GM12878 (cell line): ENCODE measurements around the gene FGD1.

ENCODE experiments used
- CHD2 ChIP-seq: IDR thresholded peaks from 2 replicates; pipeline ENCODE4 v1.6.1; 2011; ENCODE audit warnings: low read depth, low read length, improper control_type of control experiment, borderline replicate concordance
- EZH2 ChIP-seq: IDR thresholded peaks from 2 replicates; pipeline ENCODE4 v1.6.1; 2012; ENCODE audit warnings: low read depth, mild to moderate bottlenecking, control low read depth, inconsistent platforms, low read length, borderline replicate concordance; ENCODE audit not compliant: control insufficient read depth
- HDAC2 ChIP-seq: fragments of 200-600 bp; sonication (generic); IDR thresholded peaks from 2 replicates; pipeline ENCODE4 v1.6.1; 2017
- MTA3 ChIP-seq: IDR thresholded peaks from 2 replicates; pipeline ENCODE4 v1.6.1; 2012; ENCODE audit warnings: low read length, inconsistent platforms, borderline replicate concordance
- MXI1 ChIP-seq: fragments of 150-350 bp; IDR thresholded peaks from 2 replicates; pipeline ENCODE4 v1.6.1; 2011; ENCODE audit warnings: low read depth, mild to moderate bottlenecking, inconsistent platforms, low read length, improper control_type of control experiment
- POLR2A ChIP-seq: IDR thresholded peaks from 2 replicates; pipeline ENCODE4 v1.6.1; 2011; ENCODE audit warnings: low read depth, mild to moderate bottlenecking, low read length
- POLR2AphosphoS5 ChIP-seq: IDR thresholded peaks from 2 replicates; pipeline ENCODE4 v1.6.1; 2011; ENCODE audit warnings: mild to moderate bottlenecking, low read length, inconsistent platforms
- ZNF274 ChIP-seq: IDR thresholded peaks from one replicate; pipeline ENCODE4 v1.8.0; 2011; ENCODE audit not compliant: insufficient read length, insufficient read depth
- TF ChIP-seq, protein P1 (sequence below): IDR thresholded peaks from 2 replicates; pipeline ENCODE4 v1.6.1; 2012; ENCODE audit warnings: low read length, inconsistent platforms
- TF ChIP-seq, protein P2 (sequence below), 3 experiments: IDR thresholded peaks in 2 of 3; conservative IDR thresholded peaks in 1 of 3; 2 replicates each; pipeline ENCODE4 v1.5.1; 2011; ENCODE audit warnings: low read depth in 3 of 3, low read length in 3 of 3, mild to moderate bottlenecking in 3 of 3, control low read depth in 2 of 3, moderate library complexity in 2 of 3, inconsistent platforms in 1 of 3, mixed read lengths in 1 of 3; ENCODE audit not compliant: control insufficient read depth in 2 of 3, insufficient read depth in 1 of 3; ENCODE audit errors: extremely low read depth in 1 of 3
- TF ChIP-seq, protein P3 (sequence below): IDR thresholded peaks from 2 replicates; pipeline ENCODE4 v1.6.1; 2011; ENCODE audit warnings: borderline replicate concordance, low read depth, mild to moderate bottlenecking, moderate library complexity, mixed read lengths, low read length; ENCODE audit not compliant: insufficient read depth; ENCODE audit errors: extremely low read length

DNA sequence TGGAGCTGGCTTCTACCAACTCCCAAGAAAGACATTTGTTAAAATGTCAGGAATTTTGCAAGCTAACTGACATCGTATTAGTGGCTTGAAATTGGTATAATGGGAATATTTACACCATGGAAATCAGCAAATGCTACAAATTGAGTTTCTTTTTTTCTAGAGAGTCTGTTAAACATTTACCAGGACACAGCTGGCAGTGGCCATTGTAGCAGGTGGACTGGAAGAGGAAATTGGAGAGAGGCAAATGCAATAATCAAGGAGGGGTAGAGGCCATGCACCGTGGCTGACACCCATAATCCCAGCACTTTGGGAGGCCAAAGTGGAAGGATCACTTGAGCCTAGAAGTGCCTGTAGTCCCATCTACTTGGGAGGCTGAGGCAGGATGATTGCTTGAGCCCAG lies 88.8 kb downstream of the FGD1 start:
- TF ChIP-seq, protein P1, sequence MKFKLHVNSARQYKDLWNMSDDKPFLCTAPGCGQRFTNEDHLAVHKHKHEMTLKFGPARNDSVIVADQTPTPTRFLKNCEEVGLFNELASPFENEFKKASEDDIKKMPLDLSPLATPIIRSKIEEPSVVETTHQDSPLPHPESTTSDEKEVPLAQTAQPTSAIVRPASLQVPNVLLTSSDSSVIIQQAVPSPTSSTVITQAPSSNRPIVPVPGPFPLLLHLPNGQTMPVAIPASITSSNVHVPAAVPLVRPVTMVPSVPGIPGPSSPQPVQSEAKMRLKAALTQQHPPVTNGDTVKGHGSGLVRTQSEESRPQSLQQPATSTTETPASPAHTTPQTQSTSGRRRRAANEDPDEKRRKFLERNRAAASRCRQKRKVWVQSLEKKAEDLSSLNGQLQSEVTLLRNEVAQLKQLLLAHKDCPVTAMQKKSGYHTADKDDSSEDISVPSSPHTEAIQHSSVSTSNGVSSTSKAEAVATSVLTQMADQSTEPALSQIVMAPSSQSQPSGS, result no peak
- TF ChIP-seq, protein P2, sequence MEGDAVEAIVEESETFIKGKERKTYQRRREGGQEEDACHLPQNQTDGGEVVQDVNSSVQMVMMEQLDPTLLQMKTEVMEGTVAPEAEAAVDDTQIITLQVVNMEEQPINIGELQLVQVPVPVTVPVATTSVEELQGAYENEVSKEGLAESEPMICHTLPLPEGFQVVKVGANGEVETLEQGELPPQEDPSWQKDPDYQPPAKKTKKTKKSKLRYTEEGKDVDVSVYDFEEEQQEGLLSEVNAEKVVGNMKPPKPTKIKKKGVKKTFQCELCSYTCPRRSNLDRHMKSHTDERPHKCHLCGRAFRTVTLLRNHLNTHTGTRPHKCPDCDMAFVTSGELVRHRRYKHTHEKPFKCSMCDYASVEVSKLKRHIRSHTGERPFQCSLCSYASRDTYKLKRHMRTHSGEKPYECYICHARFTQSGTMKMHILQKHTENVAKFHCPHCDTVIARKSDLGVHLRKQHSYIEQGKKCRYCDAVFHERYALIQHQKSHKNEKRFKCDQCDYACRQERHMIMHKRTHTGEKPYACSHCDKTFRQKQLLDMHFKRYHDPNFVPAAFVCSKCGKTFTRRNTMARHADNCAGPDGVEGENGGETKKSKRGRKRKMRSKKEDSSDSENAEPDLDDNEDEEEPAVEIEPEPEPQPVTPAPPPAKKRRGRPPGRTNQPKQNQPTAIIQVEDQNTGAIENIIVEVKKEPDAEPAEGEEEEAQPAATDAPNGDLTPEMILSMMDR (IDR thresholded peaks at IDR 0.05 in 2 of 3, conservative IDR thresholded peaks at IDR 0.05 in 1 of 3; ENCODE audit: control insufficient read depth in 2 of 3, extremely low read depth in 1 of 3, insufficient read depth in 1 of 3, low read depth in 3 of 3, low read length in 3 of 3), result no peak
- TF ChIP-seq EZH2 (no peak), MTA3 (no peak), HDAC2 (no peak), CHD2 (no peak), POLR2AphosphoS5 (no peak), MXI1 (no peak), ZNF274 (no peak), POLR2A (no peak)
- TF ChIP-seq, protein P3, sequence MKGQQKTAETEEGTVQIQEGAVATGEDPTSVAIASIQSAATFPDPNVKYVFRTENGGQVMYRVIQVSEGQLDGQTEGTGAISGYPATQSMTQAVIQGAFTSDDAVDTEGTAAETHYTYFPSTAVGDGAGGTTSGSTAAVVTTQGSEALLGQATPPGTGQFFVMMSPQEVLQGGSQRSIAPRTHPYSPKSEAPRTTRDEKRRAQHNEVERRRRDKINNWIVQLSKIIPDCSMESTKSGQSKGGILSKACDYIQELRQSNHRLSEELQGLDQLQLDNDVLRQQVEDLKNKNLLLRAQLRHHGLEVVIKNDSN, result no peak
